NCI-H526 treated with DMSO at 0.1 percent for 48 hours (cell line): ENCODE measurements around the gene TRMT13.

Source experiments
- DNase-seq: peaks from one replicate; lab custom pipeline; 2025; lab: John Stamatoyannopoulos, UW

Gene TRMT13

GRCh38 chr1:100132566-100133477 lies at the start of gene TRMT13, which contains the start of gene SASS6:
Gene TRMT13 (plus strand): TSS chr1:100133163. CDS start chr1:100133169, 6 bp downstream.
Gene SASS6 (minus strand): TSS chr1:100132930. CDS start chr1:100132814, 116 bp downstream.
- DNase-seq, result peak; percentile 98

DNA sequence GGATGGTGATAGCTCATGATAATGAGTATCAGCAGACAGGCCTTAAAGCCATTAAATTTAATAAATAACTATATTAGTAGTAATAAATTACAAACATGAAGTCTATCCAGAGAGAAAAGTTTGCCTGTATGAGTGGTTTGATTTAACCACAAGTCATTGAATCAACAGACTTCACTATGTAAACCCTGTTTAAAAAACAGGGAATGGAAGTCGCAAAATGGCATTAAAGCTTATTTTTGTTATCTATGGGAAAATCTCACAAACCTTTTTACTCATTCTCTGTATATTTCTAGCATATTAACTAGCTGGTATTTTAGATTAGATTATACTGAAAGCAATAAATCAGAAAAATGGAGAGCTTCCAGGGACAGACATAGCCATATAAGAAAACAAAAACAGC lies 45.6 kb upstream of the TRMT13 start:
- no peak for DNase-seq

DNA sequence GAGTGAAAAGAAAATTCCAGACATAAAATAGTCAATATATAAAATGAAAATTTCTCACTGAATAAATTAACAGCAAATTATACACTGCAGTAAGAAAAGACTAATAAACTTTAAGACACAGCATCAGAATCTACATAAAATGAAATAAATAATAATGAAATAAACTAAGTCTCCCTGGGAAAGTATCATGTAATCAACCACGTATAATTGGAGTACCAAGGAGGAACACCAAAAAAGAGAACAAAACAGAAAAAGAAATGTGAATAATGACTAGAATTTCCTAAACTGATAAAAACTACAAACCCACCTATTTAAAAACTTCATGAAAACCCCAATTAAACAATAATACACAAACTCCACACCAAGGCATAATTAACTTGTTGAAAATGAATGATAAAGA lies 43.9 kb upstream of the TRMT13 start:
- DNase-seq, result no peak

DNA sequence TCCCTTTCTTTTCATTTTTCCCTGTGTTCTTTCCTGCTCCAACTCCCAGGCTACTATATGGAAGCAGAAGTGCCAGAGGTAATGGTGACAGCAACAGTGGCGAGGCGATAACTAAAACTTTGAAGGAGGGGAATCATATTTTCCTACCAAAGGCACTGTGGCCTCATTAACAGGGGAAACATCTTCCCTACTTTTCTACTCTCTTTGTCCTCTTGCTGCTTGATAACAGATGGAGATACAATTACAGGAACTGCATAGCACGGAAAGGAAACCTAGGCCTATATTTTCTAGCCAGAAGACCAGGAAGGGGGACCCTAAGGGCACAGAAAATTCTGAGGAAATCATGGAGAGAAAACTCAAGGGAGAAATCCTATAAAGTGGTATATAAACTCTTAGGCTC lies 42.5 kb upstream of the TRMT13 start:
- no peak for DNase-seq

DNA sequence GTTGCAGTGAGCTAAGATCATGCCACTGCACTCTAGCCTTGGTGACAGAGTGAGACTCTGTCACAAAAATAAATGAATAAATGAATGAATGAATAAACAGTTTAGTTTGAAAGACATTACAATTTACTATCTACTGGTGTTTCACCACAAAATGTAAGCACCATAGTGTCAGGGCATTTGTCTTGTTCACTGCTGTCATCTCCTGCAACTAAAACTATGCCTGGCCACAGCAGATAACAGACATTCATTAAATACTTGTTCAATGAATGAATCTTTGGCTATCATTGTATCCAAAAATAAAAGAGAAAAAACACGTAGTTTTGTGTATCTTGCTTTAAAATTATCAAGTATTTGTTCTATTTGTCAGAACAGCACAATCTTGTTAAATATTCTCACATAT lies 32.8 kb upstream of the TRMT13 start:
- DNase-seq, result no peak

- DNase-seq, result no peak
Observed at GRCh38 chr1:100101564-100101963, 31.4 kb upstream of the TRMT13 start.

DNA sequence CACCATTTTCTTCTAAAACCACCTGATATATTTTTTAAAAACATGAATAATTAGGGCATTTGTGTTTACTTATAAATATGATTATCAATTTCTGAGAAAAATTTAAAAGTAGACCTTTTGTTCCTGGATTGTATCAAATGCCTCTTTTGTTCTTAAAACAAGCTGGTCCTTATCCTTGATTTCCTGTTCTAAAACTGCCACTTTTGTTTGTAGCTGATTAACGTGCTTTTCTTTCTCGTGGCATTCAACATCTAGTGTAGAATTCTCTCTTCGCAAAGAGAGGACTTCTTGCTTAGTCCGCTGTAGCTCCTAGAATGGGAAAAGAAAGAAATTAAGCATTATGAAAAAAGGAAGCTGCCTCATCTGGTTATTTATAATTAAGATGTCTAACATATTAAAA lies 25.3 kb upstream of the TRMT13 start:
- no peak for DNase-seq

GRCh38 chr1:100109554-100110066 lies 23.4 kb upstream of the TRMT13 start:
- no peak for DNase-seq

DNA sequence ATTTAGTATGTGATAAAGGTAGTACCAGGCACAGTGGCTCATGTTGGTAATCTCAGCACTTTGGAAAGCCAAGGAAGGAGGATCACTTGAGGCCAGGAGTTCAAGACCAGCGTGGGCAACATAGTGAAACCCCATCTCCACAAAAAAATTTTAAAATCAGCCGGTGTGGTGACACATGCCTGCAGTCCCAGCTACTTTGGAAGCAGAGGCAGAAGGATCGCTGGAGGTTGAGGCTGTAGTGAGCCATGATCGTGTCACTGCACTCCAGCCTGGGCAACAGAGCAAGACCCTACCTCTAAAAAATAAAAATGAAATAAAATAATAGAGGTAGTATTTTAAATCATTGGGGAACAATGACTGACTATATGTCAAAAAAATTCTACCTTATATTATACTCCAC lies 17.4 kb upstream of the TRMT13 start:
- no peak for DNase-seq

- DNase-seq, result no peak
Observed at GRCh38 chr1:100122177-100122576, 10.8 kb upstream of the TRMT13 start.

DNA sequence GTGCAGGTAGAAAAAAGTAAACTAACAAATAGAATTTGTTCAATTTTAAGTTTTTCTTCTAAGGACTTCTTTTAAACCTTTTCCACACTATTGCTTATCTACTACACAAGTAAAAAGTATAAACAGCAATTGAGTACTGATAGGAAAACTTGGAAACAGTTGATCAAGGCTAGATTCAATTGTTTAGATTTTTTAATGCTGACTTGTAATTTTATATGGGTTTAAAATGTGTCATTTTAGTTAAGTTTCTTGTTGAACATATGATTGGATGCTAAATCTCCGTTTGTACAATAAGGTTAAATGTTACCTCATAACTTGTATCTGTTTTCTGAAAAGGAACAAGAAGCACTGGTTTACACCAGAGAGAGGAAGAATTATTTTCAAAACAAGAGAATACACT lies 5.7 kb upstream of the TRMT13 start:
- no peak for DNase-seq

DNA sequence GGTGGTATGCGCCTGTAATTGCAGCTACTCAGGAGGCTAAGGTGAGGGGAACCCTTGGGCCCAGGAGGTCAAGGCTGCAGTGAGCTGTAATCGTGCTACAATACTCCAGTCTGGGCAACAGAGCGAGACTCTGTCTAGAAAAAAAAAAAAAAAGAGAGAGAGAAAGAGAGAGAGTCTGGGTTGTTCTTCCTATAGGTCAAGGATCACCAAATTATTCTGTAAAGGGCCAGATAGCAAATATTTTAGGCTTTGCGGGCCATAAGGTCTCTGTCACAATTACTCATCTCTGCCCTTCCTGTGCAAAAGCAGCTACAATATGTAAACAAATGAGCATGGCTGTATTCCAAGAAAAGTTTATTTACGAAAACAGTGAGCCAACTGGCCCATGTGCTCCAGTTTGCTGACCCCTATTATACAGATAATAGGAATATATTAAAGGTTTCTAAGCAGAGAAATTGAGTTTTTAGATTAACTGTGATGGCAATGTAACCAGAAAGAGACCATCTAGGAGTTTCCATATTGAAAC lies 2.3 kb upstream of the TRMT13 start:
- no peak for DNase-seq

GRCh38 chr1:100131623-100132022 lies 1.3 kb upstream of the TRMT13 start:
- DNase-seq, result no peak

- DNase-seq, result no peak
Observed at GRCh38 chr1:100134872-100135271, 1.9 kb downstream of the TRMT13 start.

DNA sequence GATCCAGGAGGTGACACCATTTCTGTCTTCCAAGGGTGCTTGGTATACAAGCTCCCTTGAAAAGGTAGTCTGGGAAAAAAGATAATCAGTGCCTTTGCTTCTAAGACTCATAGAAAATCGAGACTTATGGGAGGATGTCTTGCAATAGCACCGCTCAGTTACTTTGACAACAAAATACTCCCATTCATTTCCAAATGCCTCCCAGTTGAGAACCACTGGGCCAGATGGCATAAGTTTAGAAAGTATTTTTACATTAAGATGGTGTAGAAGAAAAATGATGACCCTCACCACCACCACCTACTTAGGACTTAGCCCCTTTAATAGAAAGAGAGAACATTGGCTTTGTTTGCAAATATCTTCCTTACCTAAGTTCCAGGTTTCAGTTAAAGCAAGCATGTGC lies 4.6 kb downstream of the TRMT13 start:
- no peak for DNase-seq

GRCh38 chr1:100141192-100141591 lies 8.2 kb downstream of the TRMT13 start:
- no peak for DNase-seq

DNA sequence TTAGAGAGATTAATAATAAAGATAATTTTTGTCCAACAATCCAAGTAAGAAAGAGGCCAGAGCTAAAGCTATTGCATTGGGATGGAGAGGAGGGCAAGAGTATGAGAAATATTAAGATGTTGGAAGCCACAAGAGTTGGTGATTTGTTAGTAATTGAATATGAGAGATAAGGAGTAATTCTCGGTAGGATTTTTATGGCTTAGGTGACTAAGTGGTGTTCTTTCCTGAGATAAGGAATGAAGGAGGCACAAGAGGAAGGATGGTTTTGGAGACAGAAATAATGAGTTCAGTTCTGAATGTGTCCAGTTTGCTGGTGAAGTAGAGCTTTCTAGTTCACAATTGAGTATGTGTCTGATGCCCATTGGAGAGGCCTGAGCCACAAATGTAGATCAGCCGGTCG lies 9.4 kb downstream of the TRMT13 start:
- DNase-seq, result no peak

DNA sequence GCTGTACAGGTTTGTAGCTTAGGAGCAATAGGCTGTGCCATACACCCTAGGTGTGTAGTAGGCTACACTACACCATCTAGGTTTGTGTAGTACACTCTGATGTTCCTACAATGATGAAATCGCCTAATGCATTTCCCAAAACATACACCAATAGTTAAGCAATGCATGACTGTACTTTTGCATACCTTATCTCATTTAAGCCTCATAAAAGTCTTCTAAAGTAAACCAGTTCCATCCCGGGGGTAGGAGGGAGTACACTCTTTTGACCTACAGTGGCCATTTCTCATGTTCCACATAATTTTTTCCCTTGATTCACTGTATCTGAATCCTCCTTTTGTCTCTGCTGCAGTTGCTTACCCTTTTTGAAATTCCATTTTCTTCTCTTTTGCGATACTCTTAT lies 12.2 kb downstream of the TRMT13 start:
- no peak for DNase-seq

- DNase-seq, result no peak
Observed at GRCh38 chr1:100146958-100147357, 14.0 kb downstream of the TRMT13 start.

DNA sequence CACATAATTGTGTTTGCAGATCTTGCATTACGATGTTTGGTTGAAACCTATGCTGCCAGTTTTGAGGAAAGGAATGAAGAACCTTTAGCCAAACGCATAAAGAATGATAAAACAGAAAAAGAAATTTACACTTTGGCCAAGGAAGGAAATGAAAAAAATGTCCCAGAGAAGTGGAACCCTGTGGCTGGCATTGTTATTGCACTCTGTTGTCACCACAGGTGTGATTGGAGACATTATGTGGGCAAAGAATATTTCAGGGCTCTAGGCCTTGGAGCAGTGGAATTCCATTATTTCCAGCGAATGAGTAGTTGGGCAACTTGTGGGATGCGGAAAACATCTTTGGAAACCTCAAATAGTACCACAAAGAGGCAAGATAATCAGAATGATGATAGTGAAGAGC lies 14.9 kb downstream of the TRMT13 start:
- no peak for DNase-seq

- no peak for DNase-seq
Observed at GRCh38 chr1:100151679-100152078, 18.7 kb downstream of the TRMT13 start.

GRCh38 chr1:100152271-100152670 lies 19.3 kb downstream of the TRMT13 start:
- no peak for DNase-seq

GRCh38 chr1:100162881-100163280 lies 29.9 kb downstream of the TRMT13 start:
- no peak for DNase-seq
